ENCODE measurements around the gene SPAG16.

- TF ChIP-seq CTCF (IDR thresholded peaks at IDR 0.05) (no peak), POLR2A (IDR thresholded peaks at IDR 0.05) (no peak)
These were observed 919.6 kb downstream of the SPAG16 start for GRCh38 chr2:214203744-214204289.

All from heart left ventricle (tissue), 13 donors.